Measurements from ENCODE around the gene TRPM6.

DNA sequence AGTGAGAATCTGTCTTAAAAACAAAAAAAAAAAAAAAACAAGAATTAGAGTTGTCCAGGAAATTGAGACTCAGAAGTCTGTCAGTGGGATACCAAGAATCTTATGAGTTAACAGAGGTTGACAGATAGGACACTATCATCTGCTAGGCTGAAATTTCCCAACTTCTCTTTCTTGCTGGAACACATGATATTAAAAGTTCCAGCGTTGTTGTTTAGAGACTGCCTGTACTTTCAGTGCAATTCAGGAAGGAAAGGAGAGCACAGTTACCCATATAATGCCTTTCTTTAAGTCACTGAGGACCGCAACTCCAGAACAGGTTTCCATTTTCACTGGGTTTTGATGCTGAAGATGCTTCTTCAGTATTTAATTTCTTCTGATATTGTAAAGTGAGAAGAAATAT is 13.5 kb downstream of the TRPM6 start:
- TF ChIP-seq, protein P1, sequence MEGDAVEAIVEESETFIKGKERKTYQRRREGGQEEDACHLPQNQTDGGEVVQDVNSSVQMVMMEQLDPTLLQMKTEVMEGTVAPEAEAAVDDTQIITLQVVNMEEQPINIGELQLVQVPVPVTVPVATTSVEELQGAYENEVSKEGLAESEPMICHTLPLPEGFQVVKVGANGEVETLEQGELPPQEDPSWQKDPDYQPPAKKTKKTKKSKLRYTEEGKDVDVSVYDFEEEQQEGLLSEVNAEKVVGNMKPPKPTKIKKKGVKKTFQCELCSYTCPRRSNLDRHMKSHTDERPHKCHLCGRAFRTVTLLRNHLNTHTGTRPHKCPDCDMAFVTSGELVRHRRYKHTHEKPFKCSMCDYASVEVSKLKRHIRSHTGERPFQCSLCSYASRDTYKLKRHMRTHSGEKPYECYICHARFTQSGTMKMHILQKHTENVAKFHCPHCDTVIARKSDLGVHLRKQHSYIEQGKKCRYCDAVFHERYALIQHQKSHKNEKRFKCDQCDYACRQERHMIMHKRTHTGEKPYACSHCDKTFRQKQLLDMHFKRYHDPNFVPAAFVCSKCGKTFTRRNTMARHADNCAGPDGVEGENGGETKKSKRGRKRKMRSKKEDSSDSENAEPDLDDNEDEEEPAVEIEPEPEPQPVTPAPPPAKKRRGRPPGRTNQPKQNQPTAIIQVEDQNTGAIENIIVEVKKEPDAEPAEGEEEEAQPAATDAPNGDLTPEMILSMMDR (IDR thresholded peaks at IDR 0.05) = no peak
- TF ChIP-seq ZNF121 (CRISPR knock-in tag; IDR thresholded peaks at IDR 0.05) (no peak), TCF7 (CRISPR knock-in tag; IDR thresholded peaks at IDR 0.05; ENCODE audit: low read depth) (no peak), TP53 (CRISPR knock-in tag; IDR thresholded peaks at IDR 0.05) (no peak)
- TF ChIP-seq, protein P2, sequence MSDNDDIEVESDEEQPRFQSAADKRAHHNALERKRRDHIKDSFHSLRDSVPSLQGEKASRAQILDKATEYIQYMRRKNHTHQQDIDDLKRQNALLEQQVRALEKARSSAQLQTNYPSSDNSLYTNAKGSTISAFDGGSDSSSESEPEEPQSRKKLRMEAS (CRISPR knock-in tag; IDR thresholded peaks at IDR 0.05) = no peak
